Rectal smooth muscle tissue (tissue), 1 donor: Measurements from ENCODE around the gene GAREM2.

Source experiments
- H3K27ac ChIP-seq: one replicate; pipeline ENCODE4 v1.7.0; 2013; ENCODE audit warnings: low read depth, low read length, inconsistent platforms
- H3K27me3 ChIP-seq: one replicate; pipeline ENCODE4 v1.7.0; 2013; ENCODE audit warnings: low read length; ENCODE audit not compliant: control insufficient read depth, insufficient read depth
- H3K36me3 ChIP-seq: one replicate; pipeline ENCODE4 v1.7.0; 2013; ENCODE audit warnings: low read length; ENCODE audit not compliant: control insufficient read depth, insufficient read depth
- H3K4me1 ChIP-seq: one replicate; pipeline ENCODE4 v1.7.0; 2013; ENCODE audit warnings: low read length; ENCODE audit not compliant: control insufficient read depth, insufficient read depth
- H3K4me3 ChIP-seq: one replicate; pipeline ENCODE4 v1.7.0; 2013; ENCODE audit warnings: low read length
- H3K9ac ChIP-seq: one replicate; pipeline ENCODE4 v1.7.0; 2013; ENCODE audit warnings: low read length

GAREM2 gene

GRCh38 chr2:26196683-26197418, 24.0 kb downstream of the GAREM2 start:
- H3K9ac ChIP-seq: no peak overlapping the region
- H3K36me3 ChIP-seq: peaks cover 36% of the 10 kb centered on the region

GRCh38 chr2:26197516-26197915, 24.6 kb downstream of the GAREM2 start:
- Histone ChIP-seq H3K9ac (no peak overlapping the region), H3K36me3 (peaks cover 39% of the 10 kb centered on the region), H3K4me3 (no peak overlapping the region), H3K27me3 (no peaks in the 10 kb centered on the region), H3K4me1 (no peaks in the 10 kb centered on the region), H3K27ac (no peak overlapping the region)

More at GRCh38 chr2:26196683-26197418, 24.0 kb downstream of the GAREM2 start:
- Histone ChIP-seq H3K4me3 (no peak overlapping the region), H3K27me3 (no peaks in the 10 kb centered on the region), H3K27ac (no peak overlapping the region), H3K4me1 (no peaks in the 10 kb centered on the region)

GRCh38 chr2:26202981-26203490, 30.1 kb downstream of the GAREM2 start:
- no peaks in the 10 kb centered on the region for H3K4me1 ChIP-seq
- H3K36me3 ChIP-seq: peaks cover 21% of the 10 kb centered on the region

GRCh38 chr2:26203906-26204305, 31.0 kb downstream of the GAREM2 start:
- Histone ChIP-seq H3K4me1 (no peaks in the 10 kb centered on the region), H3K27ac (no peak overlapping the region), H3K4me3 (no peak overlapping the region), H3K36me3 (peaks cover 21% of the 10 kb centered on the region), H3K9ac (no peak overlapping the region), H3K27me3 (no peaks in the 10 kb centered on the region)

More at GRCh38 chr2:26202981-26203490, 30.1 kb downstream of the GAREM2 start:
- Histone ChIP-seq H3K27ac (no peak overlapping the region), H3K4me3 (no peak overlapping the region), H3K9ac (no peak overlapping the region), H3K27me3 (no peaks in the 10 kb centered on the region)

GRCh38 chr2:26212011-26212410, 39.1 kb downstream of the GAREM2 start:
- H3K36me3 ChIP-seq: peaks cover 38% of the 10 kb centered on the region
- H3K27ac ChIP-seq: no peak overlapping the region
- H3K4me1 ChIP-seq: no peaks in the 10 kb centered on the region

GRCh38 chr2:26214759-26215158, 41.9 kb downstream of the GAREM2 start:
- Histone ChIP-seq H3K9ac (no peak overlapping the region), H3K27me3 (no peaks in the 10 kb centered on the region), H3K4me3 (no peak overlapping the region), H3K36me3 (peaks cover 31% of the 10 kb centered on the region), H3K4me1 (no peaks in the 10 kb centered on the region), H3K27ac (no peak overlapping the region)

More at GRCh38 chr2:26212011-26212410, 39.1 kb downstream of the GAREM2 start:
- no peak overlapping the region for H3K4me3 ChIP-seq
- no peaks in the 10 kb centered on the region for H3K27me3 ChIP-seq
- no peak overlapping the region for H3K9ac ChIP-seq

- no peak overlapping the region for H3K4me3 ChIP-seq
- H3K36me3 ChIP-seq: peaks cover 28% of the 10 kb centered on the region
Observed at GRCh38 chr2:26215833-26216232, 42.9 kb downstream of the GAREM2 start.

GRCh38 chr2:26216587-26216986, 43.7 kb downstream of the GAREM2 start:
- H3K27ac ChIP-seq: no peak overlapping the region
- no peaks in the 10 kb centered on the region for H3K27me3 ChIP-seq
- H3K4me3 ChIP-seq: no peak overlapping the region
- H3K4me1 ChIP-seq: no peaks in the 10 kb centered on the region
- H3K36me3 ChIP-seq: peaks cover 28% of the 10 kb centered on the region
- no peak overlapping the region for H3K9ac ChIP-seq

More at GRCh38 chr2:26215833-26216232, 42.9 kb downstream of the GAREM2 start:
- Histone ChIP-seq H3K9ac (no peak overlapping the region), H3K27me3 (no peaks in the 10 kb centered on the region), H3K27ac (no peak overlapping the region), H3K4me1 (no peaks in the 10 kb centered on the region)

- no peak overlapping the region for H3K4me3 ChIP-seq
- no peaks in the 10 kb centered on the region for H3K4me1 ChIP-seq
- H3K27ac ChIP-seq: no peak overlapping the region
- peaks cover 23% of the 10 kb centered on the region for H3K36me3 ChIP-seq
- no peak overlapping the region for H3K9ac ChIP-seq
- no peaks in the 10 kb centered on the region for H3K27me3 ChIP-seq
Observed at GRCh38 chr2:26217720-26218119, 44.8 kb downstream of the GAREM2 start.

GRCh38 chr2:26223018-26223417, 50.1 kb downstream of the GAREM2 start:
- H3K27ac ChIP-seq: no peak overlapping the region
- H3K36me3 ChIP-seq: peaks cover 10% of the 10 kb centered on the region
- no peaks in the 10 kb centered on the region for H3K4me1 ChIP-seq
- no peak overlapping the region for H3K4me3 ChIP-seq
- H3K27me3 ChIP-seq: no peaks in the 10 kb centered on the region
- H3K9ac ChIP-seq: no peak overlapping the region

GRCh38 chr2:26224095-26224494, 51.2 kb downstream of the GAREM2 start:
- Histone ChIP-seq H3K36me3 (peaks cover 14% of the 10 kb centered on the region), H3K27ac (no peak overlapping the region), H3K27me3 (no peaks in the 10 kb centered on the region), H3K4me3 (no peak overlapping the region), H3K4me1 (no peaks in the 10 kb centered on the region), H3K9ac (no peak overlapping the region)

- Histone ChIP-seq H3K36me3 (peaks cover 27% of the 10 kb centered on the region), H3K4me1 (no peaks in the 10 kb centered on the region), H3K9ac (no peak overlapping the region), H3K4me3 (no peak overlapping the region), H3K27ac (no peak overlapping the region), H3K27me3 (no peaks in the 10 kb centered on the region)
Observed at GRCh38 chr2:26229595-26229994, 56.7 kb downstream of the GAREM2 start.

GRCh38 chr2:26230806-26231205, 57.9 kb downstream of the GAREM2 start:
- Histone ChIP-seq H3K27ac (no peak overlapping the region), H3K9ac (no peak overlapping the region), H3K4me1 (no peaks in the 10 kb centered on the region), H3K4me3 (no peak overlapping the region), H3K27me3 (no peaks in the 10 kb centered on the region), H3K36me3 (peaks cover 29% of the 10 kb centered on the region)
